ENCODE results near the gene ILKAP. TPM values are rescaled to one million over a fixed set of nuclear protein-coding genes. Genes with fewer than 3 reads are reported as not detected.

The ILKAP gene
- total RNA-seq, 1 experiment from 2014 or later, result 41.5 TPM

DNA sequence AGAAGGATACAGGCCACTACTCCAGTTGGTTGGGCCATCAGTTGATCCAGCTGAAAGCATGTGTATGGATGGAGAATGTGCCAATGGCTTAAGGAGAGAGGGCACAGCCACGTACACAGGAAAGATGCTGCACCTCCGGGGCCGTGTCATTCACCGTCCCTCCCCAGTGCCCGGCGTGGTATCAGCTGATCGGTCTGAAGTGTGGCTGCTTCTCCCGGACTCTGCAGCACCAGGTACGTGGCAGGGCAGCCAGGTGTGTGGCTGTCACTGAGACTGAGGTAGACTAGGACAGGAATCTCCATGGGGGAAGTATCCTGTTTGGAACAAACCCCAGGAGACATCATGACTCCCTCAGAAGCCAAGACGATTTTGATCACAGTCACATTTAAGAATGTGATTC is 48.9 kb downstream of the ILKAP start:
- no peaks in the 10 kb centered on the region; a peak in 2 of 7 replicates for H3K36me3 Mint-ChIP-seq (ENCODE audit: insufficient read depth in 1 of 3, low read depth in 3 of 3)
- no peak overlapping the region for H3K27ac ChIP-seq (ENCODE audit: insufficient read length, low read depth, low read length)
- no peak overlapping the region for H3K23ac ChIP-seq (ENCODE audit: insufficient read length, low read depth, low read length)
- whole genome bisulfite sequencing (ENCODE audit: extremely low coverage, insufficient read length, low lambda C conversion rate), result no CpG with 5 or more reads among the region's 10 CpGs
- no peak for DNase-seq
- no peak overlapping the region for H4K91ac ChIP-seq (ENCODE audit: insufficient read length, low read depth, low read length)
- H3K56ac ChIP-seq (ENCODE audit: insufficient read length, low read depth, low read length), result no peak overlapping the region
- H3K27ac Mint-ChIP-seq, result no peak overlapping the region
- no peaks in the 10 kb centered on the region for H3K9me3 ChIP-seq (ENCODE audit: control insufficient read depth, low read depth, low read length)
- H2BK15ac ChIP-seq (ENCODE audit: low read depth, low read length), result no peak overlapping the region
- no peak overlapping the region for H3K4me2 ChIP-seq (ENCODE audit: insufficient read depth, insufficient read length, low read length)
- no peaks in the 10 kb centered on the region for H4K20me1 ChIP-seq (ENCODE audit: control insufficient read depth, insufficient read depth, insufficient read length)
- H3K79me1 ChIP-seq (ENCODE audit: insufficient read depth, low read depth, low read length, poor library complexity, severe bottlenecking), result no peaks in the 10 kb centered on the region
- TF ChIP-seq, protein P1, sequence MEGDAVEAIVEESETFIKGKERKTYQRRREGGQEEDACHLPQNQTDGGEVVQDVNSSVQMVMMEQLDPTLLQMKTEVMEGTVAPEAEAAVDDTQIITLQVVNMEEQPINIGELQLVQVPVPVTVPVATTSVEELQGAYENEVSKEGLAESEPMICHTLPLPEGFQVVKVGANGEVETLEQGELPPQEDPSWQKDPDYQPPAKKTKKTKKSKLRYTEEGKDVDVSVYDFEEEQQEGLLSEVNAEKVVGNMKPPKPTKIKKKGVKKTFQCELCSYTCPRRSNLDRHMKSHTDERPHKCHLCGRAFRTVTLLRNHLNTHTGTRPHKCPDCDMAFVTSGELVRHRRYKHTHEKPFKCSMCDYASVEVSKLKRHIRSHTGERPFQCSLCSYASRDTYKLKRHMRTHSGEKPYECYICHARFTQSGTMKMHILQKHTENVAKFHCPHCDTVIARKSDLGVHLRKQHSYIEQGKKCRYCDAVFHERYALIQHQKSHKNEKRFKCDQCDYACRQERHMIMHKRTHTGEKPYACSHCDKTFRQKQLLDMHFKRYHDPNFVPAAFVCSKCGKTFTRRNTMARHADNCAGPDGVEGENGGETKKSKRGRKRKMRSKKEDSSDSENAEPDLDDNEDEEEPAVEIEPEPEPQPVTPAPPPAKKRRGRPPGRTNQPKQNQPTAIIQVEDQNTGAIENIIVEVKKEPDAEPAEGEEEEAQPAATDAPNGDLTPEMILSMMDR (conservative IDR thresholded peaks at IDR 0.05), result no peak
- no peak overlapping the region for H2BK120ac ChIP-seq (ENCODE audit: low read depth, low read length, poor library complexity, severe bottlenecking)
- H4K5ac ChIP-seq (ENCODE audit: insufficient read length, low read depth, low read length), result no peak overlapping the region
- no peak overlapping the region for H3K14ac ChIP-seq (ENCODE audit: insufficient read depth, low read length)
- H3K4me1 Mint-ChIP-seq, result peaks cover 10 to 14% of the 10 kb centered on the region in 2 experiments
- no peak overlapping the region for H2BK12ac ChIP-seq (ENCODE audit: insufficient read length, low read depth, low read length)
- no peak overlapping the region for H2AFZ ChIP-seq (ENCODE audit: low read length)
- no peaks in the 10 kb centered on the region for H3K4me1 ChIP-seq (ENCODE audit: insufficient read depth, low read length)
- no peak overlapping the region for H3K4ac ChIP-seq (ENCODE audit: low read depth, low read length)
- no peak overlapping the region for H3K4me3 Mint-ChIP-seq
- no peaks in the 10 kb centered on the region for H3K79me2 ChIP-seq (ENCODE audit: insufficient read depth, low read length)
- no peaks in the 10 kb centered on the region for H3K27me3 ChIP-seq (ENCODE audit: insufficient read depth, low read length)
- H3K27me3 Mint-ChIP-seq (ENCODE audit: low read depth), result peaks cover 8% of the 10 kb centered on the region
- H2BK5ac ChIP-seq (ENCODE audit: insufficient read length, low read length), result no peak overlapping the region
- no peak overlapping the region for H3K9ac ChIP-seq (ENCODE audit: extremely low read depth, insufficient read length, low read length)
- no peak overlapping the region for H3K18ac ChIP-seq (ENCODE audit: insufficient read length, low read depth, low read length)
- H3K9me3 Mint-ChIP-seq, result no peaks in the 10 kb centered on the region
- H2AK5ac ChIP-seq (ENCODE audit: insufficient read length, low read length), result no peak overlapping the region
- no peak overlapping the region for H4K8ac ChIP-seq (replicated peaks; ENCODE audit: insufficient read length, low read depth, low read length)
- H2BK20ac ChIP-seq (ENCODE audit: low read depth, low read length, poor library complexity, severe bottlenecking), result no peak overlapping the region
- H3T11ph ChIP-seq (ENCODE audit: low read length), result no peak overlapping the region
- peaks cover 10% of the 10 kb centered on the region for H3K23me2 ChIP-seq (ENCODE audit: insufficient read length, low read depth, low read length, poor library complexity, severe bottlenecking)

Data from H9 (cell line).